HK-2 (cell line): ENCODE measurements around the gene EYA4.
A peak's percentile ranks its signal among the peaks of the same experiment; 100 is the strongest.
"Not testable (repeated sequence)": the region's sequence is repeated elsewhere in the genome, so short reads cannot be mapped to it uniquely, and the experiment has no call there.

Experiments used
- DNase-seq: peaks from one replicate; pipeline ENCODE4 v3.0.0-alpha.2; 2018; ENCODE audit not compliant: unreplicated experiment

Gene EYA4

GRCh38 chr6:133526436-133526835 is 285.3 kb downstream of the EYA4 start:
- DNase-seq: no peak

- no peak for DNase-seq
These were observed 287.4 kb downstream of the EYA4 start for GRCh38 chr6:133528566-133528965.

GRCh38 chr6:133532908-133533307 is 291.8 kb downstream of the EYA4 start:
- no peak for DNase-seq

- DNase-seq: no peak
These were observed 298.5 kb downstream of the EYA4 start for GRCh38 chr6:133539502-133540259.

- DNase-seq: no peak
These were observed 299.2 kb downstream of the EYA4 start for GRCh38 chr6:133540361-133540760.

GRCh38 chr6:133541040-133541439 is 299.9 kb downstream of the EYA4 start:
- DNase-seq: no peak

GRCh38 chr6:133542056-133542821 is 301.1 kb downstream of the EYA4 start:
- peak; percentile 21 for DNase-seq

- DNase-seq: no peak
These were observed 303.3 kb downstream of the EYA4 start for GRCh38 chr6:133544419-133544818.

GRCh38 chr6:133546098-133546497 is 304.9 kb downstream of the EYA4 start:
- no peak for DNase-seq

GRCh38 chr6:133547136-133547535 is 306.0 kb downstream of the EYA4 start:
- DNase-seq: no peak

- no peak for DNase-seq
These were observed 307.4 kb downstream of the EYA4 start for GRCh38 chr6:133548423-133549159.

- DNase-seq: no peak
These were observed 308.2 kb downstream of the EYA4 start for GRCh38 chr6:133549371-133549801.

GRCh38 chr6:133550026-133550425 is 308.9 kb downstream of the EYA4 start:
- DNase-seq: no peak

GRCh38 chr6:133551436-133551835 is 310.3 kb downstream of the EYA4 start:
- no peak for DNase-seq

- DNase-seq: peak; percentile 5
These were observed 310.7 kb downstream of the EYA4 start for GRCh38 chr6:133551847-133552341.

- DNase-seq: peak; percentile 21
These were observed 312.5 kb downstream of the EYA4 start for GRCh38 chr6:133553652-133554051.

- not testable (repeated sequence) for DNase-seq
These were observed 313.0 kb downstream of the EYA4 start for GRCh38 chr6:133554121-133554520.

- no peak for DNase-seq
These were observed 314.5 kb downstream of the EYA4 start for GRCh38 chr6:133555685-133556084.

GRCh38 chr6:133559926-133560325 is 318.8 kb downstream of the EYA4 start:
- DNase-seq: no peak

- DNase-seq: no peak
These were observed 326.5 kb downstream of the EYA4 start for GRCh38 chr6:133567636-133568035.

- DNase-seq: peak; percentile 72
These were observed 328.1 kb downstream of the EYA4 start for GRCh38 chr6:133568970-133569889.
